ENCODE data around the gene NR2F1. TPM values are rescaled to one million over a fixed set of nuclear protein-coding genes. Genes with fewer than 3 reads are reported as not detected.
"Not testable (repeated sequence)": the region's sequence is repeated elsewhere in the genome, so short reads cannot be mapped to it uniquely, and the experiment has no call there.

The NR2F1 gene
- total RNA-seq (63.7 and 90.8 TPM in 2 replicates), polyA plus RNA-seq (64.4 and 90.5 TPM in 2 replicates), polyA minus RNA-seq (ENCODE audit: low replicate concordance) (230 and 328 TPM in 2 replicates)
- polyA plus RNA-seq (2012), result 94.8 and 115 TPM in 2 replicates

DNA sequence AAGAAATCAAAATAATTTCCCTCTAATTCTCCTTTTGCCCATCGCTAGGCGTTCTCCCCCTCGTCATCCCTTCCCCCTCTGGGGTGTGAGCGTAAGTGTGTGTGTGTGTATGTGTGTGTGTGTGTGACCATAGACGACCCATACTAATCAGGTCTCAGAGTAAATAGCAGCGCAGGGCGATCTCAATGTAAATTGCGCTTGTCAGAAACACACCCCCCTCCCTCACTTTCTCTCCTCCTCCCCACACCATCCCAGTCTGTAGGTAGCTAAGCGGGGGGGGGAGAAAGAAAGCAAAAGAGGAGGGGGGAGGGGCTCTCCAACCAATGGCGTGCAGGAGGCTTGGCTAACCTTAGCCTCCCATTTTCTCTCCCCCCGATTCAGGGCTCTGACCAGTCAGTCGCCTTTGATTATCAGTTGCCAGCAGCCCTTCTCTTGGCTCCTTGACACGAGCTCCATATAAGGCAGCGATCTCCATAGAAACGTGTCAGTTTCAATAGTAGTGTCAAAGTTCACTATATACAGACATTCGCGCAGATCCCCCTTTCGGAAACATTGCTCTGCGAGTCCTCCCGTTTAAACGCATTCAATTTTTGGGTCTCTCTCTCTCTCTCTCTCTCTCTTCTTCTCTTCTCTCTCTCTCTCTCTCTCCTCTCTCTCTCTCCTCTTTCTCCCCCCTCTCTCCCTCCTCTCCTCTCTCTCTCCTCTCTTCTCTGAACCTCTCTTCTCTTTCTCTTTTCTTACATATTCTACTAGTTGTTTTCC is at the start of gene NR2F1:
Gene NR2F1, plus strand, starts transcription at position 546 of the 762 bp plus-strand sequence. CDS start 1,802 bp downstream, outside the sequence.
- H3K9ac ChIP-seq (ENCODE audit: insufficient read depth, low read length), result peak within 1 kb of the TSS; percentile 87
- no peaks in the 10 kb centered on the region for H3K27me3 ChIP-seq (ENCODE audit: control insufficient read depth, insufficient read depth, low read length)
- H4K20me1 ChIP-seq (ENCODE audit: control insufficient read depth, extremely low read depth, insufficient read depth, low read length), result no peaks in the 10 kb centered on the region
- peak within 1 kb of the TSS; percentile 84 for H3K27ac ChIP-seq (ENCODE audit: insufficient read depth, low read length)
- TF ChIP-seq, protein P1, sequence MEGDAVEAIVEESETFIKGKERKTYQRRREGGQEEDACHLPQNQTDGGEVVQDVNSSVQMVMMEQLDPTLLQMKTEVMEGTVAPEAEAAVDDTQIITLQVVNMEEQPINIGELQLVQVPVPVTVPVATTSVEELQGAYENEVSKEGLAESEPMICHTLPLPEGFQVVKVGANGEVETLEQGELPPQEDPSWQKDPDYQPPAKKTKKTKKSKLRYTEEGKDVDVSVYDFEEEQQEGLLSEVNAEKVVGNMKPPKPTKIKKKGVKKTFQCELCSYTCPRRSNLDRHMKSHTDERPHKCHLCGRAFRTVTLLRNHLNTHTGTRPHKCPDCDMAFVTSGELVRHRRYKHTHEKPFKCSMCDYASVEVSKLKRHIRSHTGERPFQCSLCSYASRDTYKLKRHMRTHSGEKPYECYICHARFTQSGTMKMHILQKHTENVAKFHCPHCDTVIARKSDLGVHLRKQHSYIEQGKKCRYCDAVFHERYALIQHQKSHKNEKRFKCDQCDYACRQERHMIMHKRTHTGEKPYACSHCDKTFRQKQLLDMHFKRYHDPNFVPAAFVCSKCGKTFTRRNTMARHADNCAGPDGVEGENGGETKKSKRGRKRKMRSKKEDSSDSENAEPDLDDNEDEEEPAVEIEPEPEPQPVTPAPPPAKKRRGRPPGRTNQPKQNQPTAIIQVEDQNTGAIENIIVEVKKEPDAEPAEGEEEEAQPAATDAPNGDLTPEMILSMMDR (conservative IDR thresholded peaks at IDR 0.05 in 1 of 2, IDR thresholded peaks at IDR 0.05 in 1 of 2; ENCODE audit: low read depth in 1 of 2, low read length in 2 of 2), result peak in 1 of 2 donors; percentile 15
- TF ChIP-seq EZH2 (IDR thresholded peaks at IDR 0.05; ENCODE audit: low read length, missing control alignments), result no peak
- H3K79me2 ChIP-seq (ENCODE audit: control insufficient read depth, insufficient read depth, low read length), result peaks cover 77% of the 10 kb centered on the region
- peaks cover 6% of the 10 kb centered on the region for H3K4me1 ChIP-seq (ENCODE audit: control insufficient read depth, extremely low read depth, insufficient read depth, low read length)
- no peaks in the 10 kb centered on the region for H3K9me3 ChIP-seq (ENCODE audit: control insufficient read depth, insufficient read depth, low read depth, low read length)
- peak; percentile 100 for DNase-seq (ENCODE audit: low read depth in 2 of 2)
- H2AFZ ChIP-seq (ENCODE audit: low read length), result no peak within 1 kb of the TSS
- H3K36me3 ChIP-seq (ENCODE audit: control insufficient read depth, insufficient read depth, low read length), result peaks cover 2% of the 10 kb centered on the region
- peak within 1 kb of the TSS; percentile 79 for H3K4me2 ChIP-seq (ENCODE audit: extremely low read depth, insufficient read depth, low read length)
- H3K4me3 ChIP-seq (replicated peaks in 1 of 4; ENCODE audit: control extremely low read depth in 1 of 4, insufficient read depth in 1 of 4, low read depth in 3 of 4, low read length in 4 of 4), result peak within 1 kb of the TSS; percentile 77 to 98 (median 96)

DNA sequence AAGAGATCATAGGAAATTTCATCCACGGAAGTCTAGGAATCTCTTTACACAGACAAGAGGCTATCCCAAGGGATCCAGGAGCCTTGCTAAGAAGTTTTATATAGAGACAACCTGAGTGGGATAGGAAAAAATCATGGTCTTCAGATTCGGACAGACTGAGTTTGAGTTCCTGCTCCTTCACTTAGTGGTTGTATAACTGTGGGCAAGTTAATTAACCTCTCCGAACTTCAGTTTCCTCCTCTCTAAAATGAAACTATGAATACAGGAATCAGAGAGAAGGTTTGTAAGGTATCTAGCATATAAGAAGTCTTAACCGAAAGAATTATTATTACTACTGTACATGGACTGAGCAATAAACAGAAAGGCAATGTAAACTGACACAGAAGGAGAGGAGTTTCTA is 37.1 kb upstream of the NR2F1 start:
- Histone ChIP-seq H3K27ac (ENCODE audit: insufficient read depth, low read length) (no peak overlapping the region), H3K4me2 (ENCODE audit: extremely low read depth, insufficient read depth, low read length) (peak overlapping the region; percentile 25), H3K79me2 (ENCODE audit: control insufficient read depth, insufficient read depth, low read length) (no peaks in the 10 kb centered on the region), H4K20me1 (ENCODE audit: control insufficient read depth, extremely low read depth, insufficient read depth, low read length) (no peaks in the 10 kb centered on the region), H3K27me3 (ENCODE audit: control insufficient read depth, insufficient read depth, low read length) (no peaks in the 10 kb centered on the region), H3K9me3 (ENCODE audit: control insufficient read depth, insufficient read depth, low read depth, low read length) (no peaks in the 10 kb centered on the region), H2AFZ (ENCODE audit: low read length) (no peak overlapping the region), H3K4me1 (ENCODE audit: control insufficient read depth, extremely low read depth, insufficient read depth, low read length) (no peaks in the 10 kb centered on the region), H3K36me3 (ENCODE audit: control insufficient read depth, insufficient read depth, low read length) (peaks cover 4% of the 10 kb centered on the region), H3K9ac (ENCODE audit: insufficient read depth, low read length) (no peak overlapping the region), H3K4me3 (replicated peaks in 1 of 4; ENCODE audit: control extremely low read depth in 1 of 4, insufficient read depth in 1 of 4, low read depth in 3 of 4, low read length in 4 of 4) (peak overlapping the region in 1 of 4 experiments; percentile 26)
- TF ChIP-seq, protein P1 (conservative IDR thresholded peaks at IDR 0.05 in 1 of 2, IDR thresholded peaks at IDR 0.05 in 1 of 2; ENCODE audit: low read depth in 1 of 2, low read length in 2 of 2), result no peak
- TF ChIP-seq EZH2 (IDR thresholded peaks at IDR 0.05; ENCODE audit: low read length, missing control alignments), result no peak
- no peak for DNase-seq (ENCODE audit: low read depth in 2 of 2)

DNA sequence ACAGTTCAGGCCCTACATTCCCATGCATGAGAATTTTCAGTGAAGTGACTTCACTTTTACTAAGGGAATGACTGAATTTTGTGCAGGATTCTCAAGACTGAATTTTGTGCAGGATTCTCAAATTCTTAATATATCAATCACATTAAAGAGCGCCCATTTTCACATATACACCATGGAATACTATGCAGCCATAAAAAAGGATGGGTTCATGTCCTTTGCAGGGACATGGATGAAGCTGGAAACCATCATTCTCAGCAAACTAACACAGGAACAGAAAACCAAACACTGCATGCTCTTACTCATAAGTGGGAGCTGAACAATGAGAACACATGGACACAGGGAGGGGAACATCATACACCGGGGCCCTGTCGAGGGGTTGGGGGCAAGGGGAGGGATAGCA is 33.4 kb upstream of the NR2F1 start:
- H3K27ac ChIP-seq (ENCODE audit: insufficient read depth, low read length), result not testable (repeated sequence)

More for the DNA sequence above, 33.4 kb upstream of the NR2F1 start:
- H3K4me2 ChIP-seq (ENCODE audit: extremely low read depth, insufficient read depth, low read length); H3K9ac ChIP-seq (ENCODE audit: insufficient read depth, low read length); H2AFZ ChIP-seq (ENCODE audit: low read length); H4K20me1 ChIP-seq (ENCODE audit: control insufficient read depth, extremely low read depth, insufficient read depth, low read length); H3K79me2 ChIP-seq (ENCODE audit: control insufficient read depth, insufficient read depth, low read length); H3K4me1 ChIP-seq (ENCODE audit: control insufficient read depth, extremely low read depth, insufficient read depth, low read length); DNase-seq (ENCODE audit: low read depth in 2 of 2); H3K4me3 ChIP-seq (replicated peaks in 1 of 4; ENCODE audit: control extremely low read depth in 1 of 4, insufficient read depth in 1 of 4, low read depth in 3 of 4, low read length in 4 of 4); H3K9me3 ChIP-seq (ENCODE audit: control insufficient read depth, insufficient read depth, low read depth, low read length); H3K27me3 ChIP-seq (ENCODE audit: control insufficient read depth, insufficient read depth, low read length); H3K36me3 ChIP-seq (ENCODE audit: control insufficient read depth, insufficient read depth, low read length): not testable (repeated sequence)

All from fibroblast of lung (primary cell).